GM23338 (cell line): Measurements from ENCODE around the gene SORCS3.

Source experiments
- CREB1 ChIP-seq: fragments of 250-450 bp; sonication (Bioruptor Pico); IDR thresholded peaks from 2 replicates; pipeline ENCODE4 v1.5.0; 2020; ENCODE audit warnings: low read depth, mild to moderate bottlenecking, moderate library complexity
- CTCF ChIP-seq, 2 experiments: fragments of 200-600 bp in 1 of 2; sonication (generic) in 1 of 2; conservative IDR thresholded peaks; 2 replicates each; pipeline versions ENCODE4 v1.5.1 to v1.6.1; 2016 to 2017; ENCODE audit warnings: antibody characterized with exemption in 2 of 2, low read depth in 2 of 2, mild to moderate bottlenecking in 2 of 2, moderate library complexity in 1 of 2
- EZH2 ChIP-seq: fragments of 200-600 bp; sonication (generic); IDR thresholded peaks from one replicate; pipeline ENCODE4 v1.8.0; 2017; ENCODE audit warnings: antibody characterized with exemption, mild to moderate bottlenecking, low read depth; ENCODE audit not compliant: unreplicated experiment
- EZH2phosphoT487 ChIP-seq: fragments of 200-600 bp; sonication (generic); IDR thresholded peaks from one replicate; pipeline ENCODE4 v1.8.1; 2018; ENCODE audit warnings: antibody characterized with exemption; ENCODE audit not compliant: unreplicated experiment
- POLR2AphosphoS5 ChIP-seq: IDR thresholded peaks from 2 replicates; pipeline ENCODE4 v1.6.1; 2016; ENCODE audit warnings: antibody characterized with exemption, low read depth
- REST ChIP-seq: IDR thresholded peaks from one replicate; pipeline ENCODE4 v1.6.1; 2018; ENCODE audit warnings: antibody characterized with exemption; ENCODE audit not compliant: unreplicated experiment
- STAT1 ChIP-seq: IDR thresholded peaks from one replicate; pipeline ENCODE4 v1.6.1; 2016; ENCODE audit warnings: antibody characterized with exemption; ENCODE audit not compliant: unreplicated experiment
- ZNF114 ChIP-seq: fragments of 250-450 bp; sonication (Bioruptor Pico); IDR thresholded peaks from 2 replicates; pipeline ENCODE4 v1.5.0; 2020; ENCODE audit warnings: mild to moderate bottlenecking, moderate library complexity

- TF ChIP-seq REST, result no peak
- TF ChIP-seq CTCF (conservative IDR thresholded peaks at IDR 0.05; ENCODE audit: low read depth in 2 of 2), result no peak
- TF ChIP-seq POLR2AphosphoS5, result no peak
- TF ChIP-seq ZNF114 (CRISPR knock-in tag), result no peak
- TF ChIP-seq EZH2, result no peak
- TF ChIP-seq EZH2phosphoT487, result no peak
- no peak for TF ChIP-seq CREB1 (CRISPR knock-in tag)
- TF ChIP-seq STAT1, result no peak
These were observed 155.7 kb downstream of the SORCS3 start for GRCh38 chr10:104796823-104797222.
